Osteocyte (in vitro differentiated cells): ENCODE results near the gene RPS4Y1. TPM values are rescaled to one million over a fixed set of nuclear protein-coding genes. Genes with fewer than 3 reads are reported as not detected.

ENCODE experiments used
- DNase-seq: peaks from one replicate; pipeline ENCODE4 v3.0.0; 2021; ENCODE audit warnings: mixed read lengths; ENCODE audit not compliant: unreplicated experiment; ENCODE audit errors: extremely low spot score
- H3K27ac Mint-ChIP-seq: one replicate; pipeline ENCODE4 v1.8.0; 2021; ENCODE audit warnings: mild to moderate bottlenecking, mixed read lengths; ENCODE audit not compliant: unreplicated experiment
- H3K27me3 Mint-ChIP-seq: one replicate; pipeline ENCODE4 v1.8.0; 2021; ENCODE audit warnings: mixed read lengths; ENCODE audit not compliant: unreplicated experiment
- H3K36me3 Mint-ChIP-seq: one replicate; pipeline ENCODE4 v1.8.0; 2021; ENCODE audit warnings: mixed read lengths; ENCODE audit not compliant: unreplicated experiment
- H3K4me1 Mint-ChIP-seq: one replicate; pipeline ENCODE4 v1.8.0; 2021; ENCODE audit warnings: mixed read lengths; ENCODE audit not compliant: unreplicated experiment
- H3K4me3 Mint-ChIP-seq: one replicate; pipeline ENCODE4 v1.8.0; 2021; ENCODE audit warnings: mild to moderate bottlenecking, moderate library complexity, mixed read lengths; ENCODE audit not compliant: unreplicated experiment
- H3K9me3 Mint-ChIP-seq: one replicate; pipeline ENCODE4 v1.8.0; 2021; ENCODE audit warnings: mixed read lengths; ENCODE audit not compliant: unreplicated experiment
- CTCF ChIP-seq: fragments of 200-600 bp; sonication (generic); IDR thresholded peaks from 2 replicates; pipeline ENCODE4 v1.5.0; 2021; ENCODE audit warnings: antibody characterized with exemption, mild to moderate bottlenecking, moderate library complexity
- total RNA-seq: library from RNA; stranded (reverse); gene quantifications from 2 replicates; pipeline ENCODE4 v1.2.1, GENCODE V29; 2021

The RPS4Y1 gene
- total RNA-seq, 1 donor from 2014 or later, result not detected

- DNase-seq, result no peak
- Mint-ChIP-seq H3K27ac (no peak overlapping the region), H3K4me3 (no peak overlapping the region), H3K36me3 (no peaks in the 10 kb centered on the region), H3K4me1 (no peaks in the 10 kb centered on the region), H3K27me3 (no peaks in the 10 kb centered on the region), H3K9me3 (no peaks in the 10 kb centered on the region)
- TF ChIP-seq CTCF, result no peak
Observed at GRCh38 chrY:2887955-2888354, 46.6 kb downstream of the RPS4Y1 start.

DNA sequence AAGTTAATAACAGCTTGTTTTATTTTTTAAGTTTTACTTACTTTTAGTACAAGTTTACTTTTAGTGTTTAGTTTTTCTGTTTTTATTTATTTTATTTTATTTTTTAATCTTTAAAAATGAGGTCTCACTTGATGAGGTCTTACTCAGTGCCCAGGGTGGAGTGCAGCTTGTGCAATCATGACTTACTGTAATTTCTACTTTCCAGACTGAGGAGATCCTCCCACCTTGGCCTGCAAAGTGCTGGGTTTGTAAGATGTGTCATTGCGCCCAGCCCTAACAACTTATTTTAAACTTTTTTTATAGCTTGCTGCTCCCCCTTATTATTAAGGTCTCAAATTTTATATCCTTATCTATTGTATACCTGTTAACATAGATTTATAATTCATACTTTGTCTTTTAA lies 52.1 kb downstream of the RPS4Y1 start:
- H3K9me3 Mint-ChIP-seq, result no peaks in the 10 kb centered on the region
- no peaks in the 10 kb centered on the region for H3K36me3 Mint-ChIP-seq

DNA sequence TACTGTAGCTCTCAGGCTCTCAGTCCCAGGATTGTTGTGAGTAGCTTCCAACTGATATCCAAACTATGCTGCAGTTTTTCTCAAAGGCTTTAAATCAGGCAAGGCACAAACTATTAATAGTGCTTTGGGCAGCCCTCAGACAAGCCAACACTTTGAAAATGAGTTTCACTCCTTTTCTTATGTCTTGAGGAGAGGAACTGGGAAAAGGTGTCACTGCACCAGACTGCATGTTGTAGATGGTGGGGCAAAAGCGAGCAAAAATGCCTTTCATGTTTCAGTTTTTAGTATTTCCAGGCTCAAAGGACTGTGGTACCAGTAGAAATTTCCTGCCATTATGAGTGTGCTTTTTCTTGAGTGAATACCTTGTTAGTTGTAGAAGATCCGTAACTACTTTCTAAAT lies 54.6 kb downstream of the RPS4Y1 start:
- DNase-seq, result no peak
- no peak overlapping the region for H3K27ac Mint-ChIP-seq
- no peak for TF ChIP-seq CTCF
- H3K4me3 Mint-ChIP-seq, result no peak overlapping the region
- no peaks in the 10 kb centered on the region for H3K27me3 Mint-ChIP-seq
- no peaks in the 10 kb centered on the region for H3K4me1 Mint-ChIP-seq
- H3K9me3 Mint-ChIP-seq, result no peaks in the 10 kb centered on the region
- no peaks in the 10 kb centered on the region for H3K36me3 Mint-ChIP-seq

More for the DNA sequence above, 52.1 kb downstream of the RPS4Y1 start:
- no peak for TF ChIP-seq CTCF
- H3K4me3 Mint-ChIP-seq, result no peak overlapping the region
- no peak overlapping the region for H3K27ac Mint-ChIP-seq
- no peak for DNase-seq
- H3K27me3 Mint-ChIP-seq, result no peaks in the 10 kb centered on the region
- H3K4me1 Mint-ChIP-seq, result no peaks in the 10 kb centered on the region

GRCh38 chrY:2907356-2907755 lies 66.0 kb downstream of the RPS4Y1 start:
- H3K4me1 Mint-ChIP-seq, result no peaks in the 10 kb centered on the region
- H3K27ac Mint-ChIP-seq, result no peak overlapping the region
- no peak for TF ChIP-seq CTCF
- no peak for DNase-seq
- H3K9me3 Mint-ChIP-seq, result no peaks in the 10 kb centered on the region
- no peaks in the 10 kb centered on the region for H3K27me3 Mint-ChIP-seq
- H3K36me3 Mint-ChIP-seq, result no peaks in the 10 kb centered on the region
- no peak overlapping the region for H3K4me3 Mint-ChIP-seq

- Mint-ChIP-seq H3K9me3 (no peaks in the 10 kb centered on the region), H3K27me3 (no peaks in the 10 kb centered on the region), H3K36me3 (no peaks in the 10 kb centered on the region), H3K4me3 (no peak overlapping the region), H3K4me1 (no peaks in the 10 kb centered on the region), H3K27ac (no peak overlapping the region)
- DNase-seq, result no peak
- TF ChIP-seq CTCF, result no peak
Observed at GRCh38 chrY:2913066-2913815, 71.8 kb downstream of the RPS4Y1 start.

Other genes with a start within 250 kb of the RPS4Y1 start
- not detected in 2 replicates for gene SRY, start 53.9 kb upstream of the RPS4Y1 start, total RNA-seq
- not detected in 2 replicates for gene ZFY, start 93.8 kb downstream of the RPS4Y1 start, total RNA-seq